ENCODE data around the gene ASZ1. TPM values are rescaled to one million over a fixed set of nuclear protein-coding genes. Genes with fewer than 3 reads are reported as not detected.
"Not testable (repeated sequence)": the region's sequence is repeated elsewhere in the genome, so short reads cannot be mapped to it uniquely, and the experiment has no call there.

The ASZ1 gene
- total RNA-seq, 1 experiment from 2014 or later, result not detected

DNA sequence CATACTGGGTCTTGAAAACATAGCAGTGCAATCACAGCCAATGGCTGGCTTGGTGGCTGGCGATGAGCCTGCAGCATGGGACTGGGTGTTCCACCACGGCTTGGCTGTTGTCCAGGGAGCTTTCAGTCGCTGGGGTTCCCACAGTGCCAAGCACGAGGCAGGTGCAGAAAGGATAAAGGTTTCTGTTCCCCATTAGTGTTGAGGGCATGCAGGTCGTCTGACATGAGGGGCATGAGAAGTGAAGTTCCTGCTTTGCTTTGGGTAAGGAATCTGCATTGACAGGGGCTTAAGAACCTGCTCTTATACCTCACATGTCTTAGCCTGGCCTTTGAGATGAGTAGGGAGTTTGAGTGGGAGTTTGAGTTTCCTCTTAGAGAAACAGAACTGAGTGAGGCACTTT is 43.5 kb upstream of the ASZ1 start (continued):
- no peak for TF ChIP-seq EZH2phosphoT487 (IDR thresholded peaks at IDR 0.05; ENCODE audit: borderline replicate concordance)

DNA sequence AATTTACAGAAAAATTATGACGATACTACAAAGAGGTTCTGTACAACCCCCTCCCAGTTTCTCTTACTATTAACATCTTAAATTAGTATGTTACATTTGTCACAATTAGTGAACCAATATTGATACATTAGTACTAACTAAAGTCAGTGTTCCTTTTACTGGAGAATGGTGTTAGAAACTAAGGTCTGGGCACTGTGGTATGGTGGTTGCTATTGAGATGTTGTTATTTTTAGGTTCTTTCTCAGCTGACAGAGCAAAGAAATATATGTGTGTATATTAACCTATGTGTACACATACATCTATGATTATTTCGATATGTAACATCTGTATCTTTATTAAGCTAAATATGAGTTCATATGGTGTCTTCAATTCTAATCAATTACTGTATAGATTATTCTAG is 40.9 kb upstream of the ASZ1 start:
- intact Hi-C loops (cut with micrococcal nuclease), result no loop called here
- CTCF ChIA-PET, result interaction anchor here (1.5 kb wide), 1 partner anchor 9 kb away, joined by 7 read pairs; no protein-coding TSS in a partner anchor
- ATAC-seq, result no peak

DNA sequence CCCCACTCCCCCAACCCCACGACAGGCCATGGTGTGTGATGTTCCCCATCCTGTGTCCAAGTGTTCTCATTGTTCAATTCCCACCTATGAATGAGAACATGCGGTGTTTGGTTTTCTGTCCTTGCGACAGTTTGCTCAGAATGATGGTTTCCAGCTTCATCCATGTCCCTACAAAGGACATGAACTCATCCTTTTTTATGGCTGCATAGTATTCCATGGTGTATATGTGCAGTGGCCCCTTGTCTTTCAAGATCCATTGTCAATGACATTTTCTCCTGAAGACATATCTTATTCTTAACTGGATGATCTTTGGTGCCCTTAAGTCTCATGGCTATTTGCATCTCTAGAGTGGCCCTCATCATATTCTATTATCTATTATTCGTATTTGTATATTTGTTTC is 33.5 kb upstream of the ASZ1 start:
- ATAC-seq; intact Hi-C loops (cut with micrococcal nuclease): not testable (repeated sequence)

More for the DNA sequence above, 40.9 kb upstream of the ASZ1 start:
- Histone ChIP-seq H3K4me2 (ENCODE audit: low read length) (no peak overlapping the region), H3K4me1 (ENCODE audit: control insufficient read depth in 1 of 2, insufficient read depth in 2 of 2, low read length in 2 of 2) (no peaks in the 10 kb centered on the region), H3K36me3 (ENCODE audit: control insufficient read depth in 1 of 2, insufficient read depth in 2 of 2, low read length in 2 of 2) (no peaks in the 10 kb centered on the region), H3K9me3 (ENCODE audit: control insufficient read depth in 1 of 2, insufficient read depth in 1 of 2, low read depth in 1 of 2, low read length in 2 of 2) (no peaks in the 10 kb centered on the region), H3K4me3 (replicated peaks in 1 of 2; ENCODE audit: low read depth in 1 of 2, low read length in 2 of 2) (no peak overlapping the region), H4K20me1 (ENCODE audit: insufficient read depth) (no peaks in the 10 kb centered on the region), H3K9me2 (ENCODE audit: insufficient read depth) (no peaks in the 10 kb centered on the region), H2AFZ (ENCODE audit: low read depth, low read length, poor library complexity, severe bottlenecking) (no peak overlapping the region), H3K9ac (ENCODE audit: low read length) (no peak overlapping the region), H3K27me3 (ENCODE audit: insufficient read depth, low read length) (no peaks in the 10 kb centered on the region), H3K79me2 (ENCODE audit: insufficient read depth, low read length) (no peaks in the 10 kb centered on the region), H3K27ac (ENCODE audit: low read depth, low read length) (no peak overlapping the region)
- no peak for TF ChIP-seq JUND (IDR thresholded peaks at IDR 0.05)
- no peak for TF ChIP-seq SIN3A (IDR thresholded peaks at IDR 0.05; ENCODE audit: low read depth)
- no peak for TF ChIP-seq ZNF274 (IDR thresholded peaks at IDR 0.05; ENCODE audit: low read depth, low read length)
- no peak for DNase-seq (ENCODE audit: low read depth, low spot score)
- RAD21 ChIA-PET (ENCODE audit: low non-redundant PET in 1 of 2, low total read pairs in 2 of 2, uncharacterized antibody in 2 of 2, unreplicated experiment in 2 of 2), result no interaction called here
- BruUV-seq (replicated peaks), result no TSS peak
- POLR2A ChIA-PET, result no interaction called here

More for the DNA sequence above, 33.5 kb upstream of the ASZ1 start:
- CTCF ChIA-PET; H3K4me2 ChIP-seq (ENCODE audit: low read length); H2AFZ ChIP-seq (ENCODE audit: low read depth, low read length, poor library complexity, severe bottlenecking); BruUV-seq (replicated peaks); RAD21 ChIA-PET (ENCODE audit: low non-redundant PET in 1 of 2, low total read pairs in 2 of 2, uncharacterized antibody in 2 of 2, unreplicated experiment in 2 of 2); H3K9me2 ChIP-seq (ENCODE audit: insufficient read depth); POLR2A ChIA-PET; H3K27ac ChIP-seq (ENCODE audit: low read depth, low read length); H3K4me1 ChIP-seq (ENCODE audit: control insufficient read depth in 1 of 2, insufficient read depth in 2 of 2, low read length in 2 of 2); H4K20me1 ChIP-seq (ENCODE audit: insufficient read depth); H3K79me2 ChIP-seq (ENCODE audit: insufficient read depth, low read length); H3K9ac ChIP-seq (ENCODE audit: low read length); H3K27me3 ChIP-seq (ENCODE audit: insufficient read depth, low read length); DNase-seq (ENCODE audit: low read depth, low spot score); H3K9me3 ChIP-seq (ENCODE audit: control insufficient read depth in 1 of 2, insufficient read depth in 1 of 2, low read depth in 1 of 2, low read length in 2 of 2); H3K36me3 ChIP-seq (ENCODE audit: control insufficient read depth in 1 of 2, insufficient read depth in 2 of 2, low read length in 2 of 2); H3K4me3 ChIP-seq (replicated peaks in 1 of 2; ENCODE audit: low read depth in 1 of 2, low read length in 2 of 2): not testable (repeated sequence)

Measured in HCT116 (cell line).